ENCODE measurements around the gene PNCK. TPM values are rescaled to one million over a fixed set of nuclear protein-coding genes. Genes with fewer than 3 reads are reported as not detected.

Gene PNCK
- total and polyA plus RNA-seq, 2 of the 13 experiments (the other 11 are each of a cell fraction or from before 2014, with no cell fraction given) = 33.1 TPM; not detected in 1

GRCh38 chrX:153635788-153636668 lies 37.6 kb downstream of the PNCK start (continued):
- TF ChIP-seq GPN1 (CRISPR knock-in tag; IDR thresholded peaks at IDR 0.05; ENCODE audit: borderline replicate concordance) (no peak), NCOA5 (CRISPR knock-in tag; IDR thresholded peaks at IDR 0.05) (no peak), ZNF720 (CRISPR knock-in tag; IDR thresholded peaks at IDR 0.05) (no peak), ZFP91 (CRISPR knock-in tag; IDR thresholded peaks at IDR 0.05; ENCODE audit: borderline replicate concordance) (no peak), ZBTB14 (CRISPR knock-in tag; IDR thresholded peaks at IDR 0.05) (no peak), ZNF761 (CRISPR knock-in tag; conservative IDR thresholded peaks at IDR 0.05) (no peak), ZNF883 (CRISPR knock-in tag; IDR thresholded peaks at IDR 0.05; ENCODE audit: not compliant biosample characterization) (no peak), PLRG1 (conservative IDR thresholded peaks at IDR 0.05) (no peak), KAT7 (CRISPR knock-in tag; IDR thresholded peaks at IDR 0.05; ENCODE audit: borderline replicate concordance) (no peak), MLLT10 (CRISPR knock-in tag; IDR thresholded peaks at IDR 0.05) (no peak), SMC3 (IDR thresholded peaks at IDR 0.05; ENCODE audit: low read length) (peak; percentile 41), ZFX (CRISPR knock-in tag; IDR thresholded peaks at IDR 0.05; ENCODE audit: low read depth) (0 out of 2 replicates have a peak, but pooled peaks have one; percentile 6), GATAD1 (CRISPR knock-in tag; IDR thresholded peaks at IDR 0.05) (peak; percentile 20; the same call in 1 of the 2 replicates), RARA (CRISPR knock-in tag; IDR thresholded peaks at IDR 0.05) (0 out of 2 replicates have a peak, but pooled peaks have one; percentile 15), SP140L (CRISPR knock-in tag; IDR thresholded peaks at IDR 0.05; ENCODE audit: borderline replicate concordance) (no peak), ZNF230 (CRISPR knock-in tag; IDR thresholded peaks at IDR 0.05) (no peak), HMGXB4 (CRISPR knock-in tag; IDR thresholded peaks at IDR 0.05; ENCODE audit: borderline replicate concordance in 1 of 2, low read depth in 1 of 2) (no peak), CHD4 (IDR thresholded peaks at IDR 0.05; ENCODE audit: borderline replicate concordance, low read length) (no peak), ZNF501 (CRISPR knock-in tag; IDR thresholded peaks at IDR 0.05) (no peak), FOXA3 (CRISPR knock-in tag; IDR thresholded peaks at IDR 0.05) (no peak), KLF16 (CRISPR knock-in tag; IDR thresholded peaks at IDR 0.05) (peak in 1 of 2 experiments; percentile 25; a peak in 1 of 4 replicates), NRL (CRISPR knock-in tag; IDR thresholded peaks at IDR 0.05; ENCODE audit: borderline replicate concordance) (no peak), SIX4 (CRISPR knock-in tag; IDR thresholded peaks at IDR 0.05) (no peak), ZBTB26 (CRISPR knock-in tag; IDR thresholded peaks at IDR 0.05; ENCODE audit: borderline replicate concordance) (no peak), MYC (CRISPR knock-in tag; IDR thresholded peaks at IDR 0.05; ENCODE audit: borderline replicate concordance) (no peak)

All from HepG2 (cell line).